HG03442 (cell line): ENCODE results near the gene CTNNB1.
"Not testable (repeated sequence)": the region's sequence is repeated elsewhere in the genome, so short reads cannot be mapped to it uniquely, and the experiment has no call there.

Experiments used
- ATAC-seq: cut with Tn5 transposase; IDR thresholded peaks from one replicate; pipeline ENCODE4 v1.9.1; 2021; ENCODE audit warnings: mild to moderate bottlenecking, moderate library complexity; ENCODE audit not compliant: unreplicated experiment

CTNNB1 gene

DNA sequence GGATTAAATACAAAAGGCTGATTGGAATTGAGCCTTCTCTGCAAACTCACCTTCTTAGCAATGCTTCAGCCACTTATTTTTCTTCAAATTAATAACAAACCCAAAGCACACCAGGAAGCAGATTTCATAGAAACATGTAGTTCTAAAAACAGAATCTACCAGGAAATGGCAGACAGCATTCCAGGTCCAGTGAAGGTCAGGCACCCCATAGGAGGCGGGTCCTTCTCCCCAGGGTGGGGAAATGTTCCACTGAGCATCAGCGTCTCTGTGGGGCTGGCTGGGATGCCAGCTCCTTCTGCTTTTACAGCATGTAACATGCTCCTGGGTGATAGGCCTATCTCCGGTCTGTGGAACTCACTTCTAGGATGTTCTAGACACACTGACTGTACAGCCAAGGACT is 49.2 kb downstream of the CTNNB1 start:
- ATAC-seq = no peak

- ATAC-seq = no peak
Observed at GRCh38 chr3:41249318-41249717, 50.0 kb downstream of the CTNNB1 start.

DNA sequence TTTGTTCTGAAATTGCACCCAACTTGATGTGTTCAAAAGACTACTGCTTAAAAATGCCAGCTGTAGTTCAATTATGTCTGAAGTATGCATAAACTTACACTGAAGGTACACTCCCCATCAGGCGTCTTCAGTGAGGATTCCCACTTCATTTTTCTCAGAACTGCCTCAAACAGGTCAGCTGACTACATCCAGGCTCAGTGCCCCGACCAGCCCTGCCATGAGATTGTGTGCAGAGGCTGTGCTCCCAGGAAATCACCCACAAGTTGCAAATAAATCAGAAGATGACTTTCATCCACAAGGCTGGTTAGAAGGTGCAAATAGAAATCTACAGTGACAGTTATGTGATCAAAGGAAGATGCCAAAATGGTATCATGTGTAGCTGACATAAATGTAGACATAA is 51.5 kb downstream of the CTNNB1 start:
- no peak for ATAC-seq

DNA sequence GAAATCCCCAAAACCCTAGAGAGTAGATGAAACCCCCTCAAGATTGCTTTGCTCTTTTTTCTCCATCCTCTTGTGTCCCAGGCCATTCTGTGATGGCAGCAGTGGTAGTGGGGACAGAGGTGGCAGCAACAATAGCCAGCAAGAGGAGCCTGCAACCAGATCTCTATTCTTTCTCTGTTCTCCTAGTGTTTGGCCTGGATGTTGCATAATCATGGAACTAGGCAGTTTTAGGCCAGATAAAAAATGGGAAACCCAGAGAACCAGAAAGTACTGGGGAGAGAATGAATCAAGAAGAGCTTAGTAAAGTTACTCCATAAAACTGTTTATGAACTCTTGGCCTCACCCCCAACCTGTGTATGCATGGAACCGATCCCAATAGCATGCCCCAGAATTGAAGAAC is 52.3 kb downstream of the CTNNB1 start:
- ATAC-seq = no peak

GRCh38 chr3:41258239-41258800 is 59.0 kb downstream of the CTNNB1 start:
- ATAC-seq = no peak

- ATAC-seq = no peak
Observed at GRCh38 chr3:41259449-41260062, 60.3 kb downstream of the CTNNB1 start.

DNA sequence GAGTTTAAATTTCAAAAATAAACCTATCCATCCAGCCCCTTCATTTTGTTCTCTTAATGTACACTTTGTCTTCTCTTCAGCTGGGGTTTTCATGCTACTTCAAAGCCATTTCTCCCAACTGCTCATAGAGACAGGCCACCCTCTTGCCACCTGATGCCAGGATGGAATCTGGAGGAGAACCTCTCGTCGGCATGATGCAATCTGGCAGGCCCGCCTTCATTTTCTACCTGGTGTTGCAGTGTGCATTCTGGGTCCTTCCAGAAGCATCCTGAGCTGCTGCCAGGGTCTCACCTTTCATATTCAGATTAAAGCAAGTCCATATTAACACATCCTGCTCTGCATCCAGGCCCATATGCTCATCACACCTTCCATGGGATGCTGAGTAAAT is 60.8 kb downstream of the CTNNB1 start:
- no peak for ATAC-seq

- no peak for ATAC-seq
Observed at GRCh38 chr3:41265011-41265545, 65.8 kb downstream of the CTNNB1 start.

GRCh38 chr3:41265823-41266273 is 66.5 kb downstream of the CTNNB1 start:
- ATAC-seq = no peak

DNA sequence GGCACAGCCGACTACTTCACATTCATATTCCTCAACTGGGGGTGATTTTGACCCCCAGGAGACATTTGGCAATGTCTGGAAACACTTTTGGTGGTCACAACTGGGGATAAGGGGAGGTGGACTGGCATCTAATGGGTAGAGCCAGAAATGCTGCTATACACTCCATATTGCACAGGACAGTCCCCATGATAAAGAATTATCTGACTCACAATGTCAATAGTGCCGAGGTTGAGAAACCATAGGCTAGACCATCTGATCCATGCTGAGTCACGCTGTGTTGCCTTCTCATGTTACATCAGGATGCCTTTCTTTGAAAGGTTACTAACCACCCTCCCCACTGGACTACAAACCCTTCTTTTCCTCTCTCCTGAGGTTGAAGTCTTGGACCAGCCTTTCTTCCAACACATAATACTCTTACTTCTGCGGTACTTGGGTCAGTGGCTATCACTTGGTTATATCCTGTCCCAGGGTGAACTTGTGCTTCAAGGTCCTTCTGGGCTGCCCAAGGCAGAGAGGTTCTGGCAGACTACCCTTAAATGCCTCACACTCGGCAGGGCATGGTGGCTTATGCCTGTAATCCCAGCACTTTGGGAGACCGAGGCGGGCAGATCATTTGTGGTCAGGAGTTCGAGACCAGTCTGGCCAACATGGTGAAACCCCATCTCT is 68.8 kb downstream of the CTNNB1 start:
- no peak for ATAC-seq

GRCh38 chr3:41272667-41273066 is 73.4 kb downstream of the CTNNB1 start:
- ATAC-seq = no peak

- no peak for ATAC-seq
Observed at GRCh38 chr3:41274944-41275668, 75.8 kb downstream of the CTNNB1 start.

DNA sequence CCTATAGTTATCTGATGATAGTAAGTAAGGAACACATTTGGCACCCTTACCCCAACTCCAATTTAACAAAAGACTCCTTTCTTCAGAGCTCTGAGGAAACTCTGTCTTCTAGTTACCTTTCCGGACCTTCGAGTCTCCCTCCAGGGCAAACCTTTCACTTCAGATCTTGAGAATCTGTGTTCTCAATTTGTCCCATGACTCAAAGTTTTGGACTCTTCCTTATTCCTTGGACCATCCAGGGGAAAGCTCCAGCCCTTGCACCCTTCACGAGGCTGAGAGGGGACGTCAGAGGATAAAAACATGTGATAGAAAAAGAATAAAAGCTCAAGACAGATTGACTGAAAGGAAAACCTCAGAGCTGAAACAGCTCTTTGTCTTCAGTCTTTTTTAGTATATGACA is 76.9 kb downstream of the CTNNB1 start:
- ATAC-seq = no peak

DNA sequence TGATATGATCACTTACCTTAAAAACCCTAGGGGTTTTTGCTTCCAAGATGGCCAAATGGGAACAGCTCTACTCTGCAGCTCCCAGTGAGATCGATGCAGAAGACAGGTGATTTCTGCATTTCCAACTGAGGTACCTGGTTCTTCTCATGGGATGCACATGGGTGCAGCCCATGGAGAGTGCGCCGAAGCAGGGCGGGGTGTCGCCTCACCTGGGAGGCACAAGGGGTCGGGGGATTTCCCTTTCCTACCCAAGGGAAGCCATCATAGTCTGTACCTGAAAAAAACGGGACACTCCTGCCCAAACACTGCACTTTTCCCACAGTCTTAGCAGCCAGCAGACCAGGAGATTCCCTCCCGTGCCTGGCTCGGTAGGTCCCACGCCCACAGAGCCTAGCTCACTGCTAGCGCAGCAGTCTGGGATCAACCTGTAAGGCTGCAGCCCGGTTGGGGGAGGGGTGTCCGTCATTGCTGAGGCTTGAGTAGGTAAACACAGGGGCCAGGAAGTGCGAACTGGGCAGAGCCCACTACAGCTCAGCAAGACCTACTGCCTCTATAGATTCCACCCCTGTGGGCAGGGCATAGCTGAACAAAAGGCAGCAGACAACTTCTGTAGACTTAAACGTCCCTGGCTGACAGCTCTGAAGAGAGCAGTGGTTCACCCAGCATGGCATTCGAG is 78.6 kb downstream of the CTNNB1 start:
- ATAC-seq = no peak

DNA sequence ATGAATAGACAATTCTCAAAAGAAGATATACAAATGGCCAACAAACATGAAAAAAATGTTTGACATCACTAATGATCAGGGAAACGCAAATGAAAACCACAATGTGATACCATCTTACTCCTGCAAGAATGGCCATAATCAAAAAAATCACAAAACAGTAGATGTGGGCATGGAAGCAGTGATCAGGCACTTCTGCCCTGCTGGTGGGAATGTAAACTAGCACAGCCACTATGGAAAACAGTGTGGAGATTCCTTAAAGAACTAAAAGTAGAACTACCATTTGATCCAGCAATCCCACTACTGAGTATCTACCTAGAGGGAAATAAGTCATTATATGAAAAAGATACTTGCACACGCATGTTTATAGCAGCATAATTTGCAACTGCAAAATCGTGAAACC is 85.6 kb downstream of the CTNNB1 start:
- not testable (repeated sequence) for ATAC-seq

GRCh38 chr3:41286305-41286704 is 87.0 kb downstream of the CTNNB1 start:
- no peak for ATAC-seq

DNA sequence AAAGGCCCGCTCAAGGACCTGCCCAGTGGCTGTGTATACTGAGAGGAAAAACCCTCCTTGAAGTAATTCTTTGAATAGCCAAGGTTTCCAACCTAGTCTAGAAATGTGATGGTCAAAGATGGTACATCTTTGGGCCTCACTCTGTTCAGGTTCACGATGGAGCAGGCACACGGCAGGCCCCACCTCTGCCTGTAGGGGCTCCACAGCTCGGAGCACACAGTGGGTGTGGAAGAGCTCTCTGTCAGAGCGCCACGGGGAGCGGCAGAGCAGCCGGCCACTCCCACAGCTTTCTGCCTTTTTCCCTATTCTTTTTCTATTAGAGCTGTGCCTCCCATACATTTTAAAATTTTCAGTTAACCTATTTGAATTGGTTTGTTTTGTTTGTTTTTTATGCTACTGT is 89.5 kb downstream of the CTNNB1 start:
- no peak for ATAC-seq
